Liver (tissue), 9 donors: ENCODE data around the gene CCDC195. TPM values are rescaled to one million over a fixed set of nuclear protein-coding genes. Genes with fewer than 3 reads are reported as not detected.

Source experiments
- DNase-seq: peaks from one replicate; pipeline ENCODE4 v3.0.0-alpha.2; 2017; ENCODE audit warnings: low spot score
- H3K27ac ChIP-seq, 2 donors: one replicate each; pipeline ENCODE4 v1.7.0; 2013; ENCODE audit warnings: inconsistent platforms in 2 of 2, low read length in 2 of 2, control low read depth in 1 of 2, low read depth in 1 of 2, mild to moderate bottlenecking in 1 of 2
- H3K27me3 ChIP-seq, 4 donors: one replicate each; pipeline versions ENCODE4 v1.6.1 to v1.7.0; 2013; ENCODE audit warnings: low read length in 3 of 4, inconsistent platforms in 1 of 4, mild to moderate bottlenecking in 1 of 4, moderate library complexity in 1 of 4; ENCODE audit not compliant: control insufficient read depth in 4 of 4, insufficient read depth in 4 of 4
- H3K36me3 ChIP-seq, 4 donors: one replicate each; pipeline versions ENCODE4 v1.6.1 to v1.7.0; 2013; ENCODE audit warnings: low read length in 3 of 4, mild to moderate bottlenecking in 3 of 4, low read depth in 1 of 4, moderate library complexity in 1 of 4; ENCODE audit not compliant: control insufficient read depth in 4 of 4, insufficient read depth in 3 of 4
- H3K4me1 ChIP-seq, 4 donors: one replicate each; pipeline versions ENCODE4 v1.6.1 to v1.7.0; 2013; ENCODE audit warnings: low read length in 3 of 4, mild to moderate bottlenecking in 3 of 4, moderate library complexity in 1 of 4; ENCODE audit not compliant: control insufficient read depth in 4 of 4, insufficient read depth in 4 of 4
- H3K4me3 ChIP-seq, 3 donors: one replicate each; pipeline versions ENCODE4 v1.6.1 to v1.7.0; 2013; ENCODE audit warnings: low read length in 3 of 3, control low read depth in 1 of 3, low read depth in 1 of 3, mild to moderate bottlenecking in 1 of 3
- H3K9ac ChIP-seq, 2 donors: one replicate each; pipeline ENCODE4 v1.7.0; 2013; ENCODE audit warnings: low read length in 2 of 2, mild to moderate bottlenecking in 2 of 2, moderate library complexity in 2 of 2, control low read depth in 1 of 2, low read depth in 1 of 2
- H3K9me3 ChIP-seq, 4 donors: one replicate each; pipeline versions ENCODE4 v1.6.1 to v1.7.0; 2013; ENCODE audit warnings: low read length in 3 of 4; ENCODE audit not compliant: control insufficient read depth in 4 of 4
- ATF3 ChIP-seq: IDR thresholded peaks from 2 replicates; pipeline ENCODE4 v1.6.1; 2016; ENCODE audit warnings: antibody characterized with exemption
- CTCF ChIP-seq: fragments of 150-350 bp; IDR thresholded peaks from 2 replicates; pipeline ENCODE4 v1.5.1; 2017; ENCODE audit warnings: improper control_type of control experiment, low read depth, low read length; ENCODE audit not compliant: missing input control
- EGR1 ChIP-seq, 2 donors: IDR thresholded peaks; 2 replicates each; pipeline ENCODE4 v1.6.1; 2016 to 2018; ENCODE audit warnings: antibody characterized with exemption in 2 of 2, low read depth in 2 of 2
- FOXA1 ChIP-seq: IDR thresholded peaks from 2 replicates; pipeline ENCODE4 v1.6.1; 2016; ENCODE audit warnings: antibody characterized with exemption
- FOXA2 ChIP-seq: IDR thresholded peaks from 2 replicates; pipeline ENCODE4 v1.6.1; 2016; ENCODE audit warnings: antibody characterized with exemption
- GABPA ChIP-seq, 2 donors: IDR thresholded peaks in 1 of 2; conservative IDR thresholded peaks in 1 of 2; 2 replicates each; pipeline ENCODE4 v1.6.1; 2016; ENCODE audit warnings: antibody characterized with exemption in 2 of 2, mild to moderate bottlenecking in 1 of 2, moderate library complexity in 1 of 2
- HNF4A ChIP-seq, 2 donors: conservative IDR thresholded peaks; 2 replicates each; pipeline ENCODE4 v1.6.1; 2016; ENCODE audit warnings: antibody characterized with exemption in 2 of 2, mild to moderate bottlenecking in 2 of 2
- JUND ChIP-seq, 2 donors: IDR thresholded peaks; 2 replicates each; pipeline ENCODE4 v1.6.1; 2016; ENCODE audit warnings: antibody characterized with exemption in 2 of 2
- MAX ChIP-seq: IDR thresholded peaks from 2 replicates; pipeline ENCODE4 v1.6.1; 2016; ENCODE audit warnings: antibody characterized with exemption
- NR2F2 ChIP-seq: IDR thresholded peaks from 2 replicates; pipeline ENCODE4 v1.6.1; 2016; ENCODE audit warnings: antibody characterized with exemption
- RAD21 ChIP-seq, 2 donors: IDR thresholded peaks; 2 replicates each; pipeline ENCODE4 v1.6.1; 2016; ENCODE audit warnings: antibody characterized with exemption in 2 of 2, mild to moderate bottlenecking in 2 of 2
- REST ChIP-seq: IDR thresholded peaks from 2 replicates; pipeline ENCODE4 v1.6.1; 2016; ENCODE audit warnings: antibody characterized with exemption, mild to moderate bottlenecking
- RXRA ChIP-seq, 2 donors: IDR thresholded peaks; 2 replicates each; pipeline ENCODE4 v1.6.1; 2017 to 2018; ENCODE audit warnings: antibody characterized with exemption in 2 of 2, mild to moderate bottlenecking in 1 of 2
- YY1 ChIP-seq: IDR thresholded peaks from 2 replicates; pipeline ENCODE4 v1.6.1; 2016; ENCODE audit warnings: antibody characterized with exemption, mild to moderate bottlenecking
- ZBTB33 ChIP-seq: IDR thresholded peaks from 2 replicates; pipeline ENCODE4 v1.6.1; 2016; ENCODE audit warnings: antibody characterized with exemption
- WGBS: extraction: QIAGEN DNeasy Blood & Tissue Kit; methylation state at CpG from one replicate; pipeline ENCODE4 v1.1.7; 2013; 5-methylcytosine and 5-hydroxymethylcytosine counted together
- polyA plus RNA-seq, 2 donors: library from polyadenylated mRNA; stranded (reverse) in 1 of 2; unstranded in 1 of 2; fragments of 200-250 nt in 1 of 2; fragments of >200 nt in 1 of 2; fragmentation: Nextera tagmentation in 1 of 2; extraction: Ambion mirVana in 1 of 2; gene quantifications; one replicate each; pipeline versions ENCODE4 v1.2.1 to v1.2.3, GENCODE V29; 2013 to 2015
- total RNA-seq, 2 donors: library from RNA; depleted of rRNA; stranded (reverse); fragments of >200 nt; gene quantifications; one replicate each; pipeline ENCODE4 v1.2.3, GENCODE V29; 2014
- donor health status: healthy.
- donor health status: healthy.
- donor health status: healthy.
- donor health status: healthy.
- donor health status: healthy.

CCDC195 gene
- total and polyA plus RNA-seq, 4 donors, result not detected

DNA sequence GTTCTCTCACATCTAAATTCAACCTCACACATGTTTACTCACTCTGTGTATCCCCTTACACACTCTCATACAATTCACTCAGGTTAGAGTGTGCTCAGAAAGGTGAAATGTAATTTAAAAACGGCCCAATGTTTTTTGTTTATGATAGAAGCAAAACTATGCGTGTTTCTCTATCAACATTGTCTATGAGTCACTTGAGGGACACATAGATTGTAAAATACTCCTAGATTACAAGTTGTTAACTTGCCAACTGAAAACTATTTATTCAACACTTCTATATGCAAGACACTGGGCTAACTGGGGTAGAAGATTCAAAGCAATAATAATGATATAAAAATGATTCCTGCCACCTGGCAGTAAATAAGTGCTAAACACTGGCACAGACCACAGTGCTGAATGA is 24.6 kb downstream of the CCDC195 start:
- no peak for DNase-seq
- no peaks in the 10 kb centered on the region for H3K36me3 ChIP-seq
- H3K27ac ChIP-seq, result no peak overlapping the region
- no peaks in the 10 kb centered on the region for H3K27me3 ChIP-seq
- no peaks in the 10 kb centered on the region for H3K4me1 ChIP-seq
- no peak overlapping the region for H3K9ac ChIP-seq
- WGBS, result 49% methylated on average over 2 of the region's 2 CpGs
- H3K9me3 ChIP-seq, result no peaks in the 10 kb centered on the region
- TF ChIP-seq REST (no peak), FOXA1 (no peak), ATF3 (no peak), MAX (no peak), EGR1 (IDR thresholded peaks at IDR 0.05; ENCODE audit: low read depth in 2 of 2) (no peak), YY1 (no peak)
- no peak overlapping the region for H3K4me3 ChIP-seq

DNA sequence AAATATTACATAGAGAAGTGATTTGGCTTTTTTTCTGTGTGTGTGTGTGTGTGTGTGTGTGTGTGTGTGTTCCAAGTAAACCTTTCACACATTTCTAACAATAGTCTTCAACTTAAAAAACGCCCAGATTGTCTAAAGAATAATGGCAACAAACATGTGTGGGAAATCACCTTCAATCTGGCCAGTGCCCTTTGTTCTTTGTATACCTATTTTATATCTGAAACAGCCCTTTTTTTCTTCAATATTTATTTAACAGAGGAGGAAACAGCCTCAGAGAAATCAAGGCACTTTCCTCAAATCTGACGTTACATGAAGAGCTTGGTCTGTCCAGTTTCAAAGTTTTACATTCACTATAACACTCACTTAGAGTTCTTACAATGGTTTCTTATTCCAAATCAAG is 25.3 kb downstream of the CCDC195 start:
- TF ChIP-seq NR2F2, result no peak
- no peak for TF ChIP-seq GABPA (IDR thresholded peaks at IDR 0.05 in 1 of 2, conservative IDR thresholded peaks at IDR 0.05 in 1 of 2)
- no peak for TF ChIP-seq EGR1 (IDR thresholded peaks at IDR 0.05; ENCODE audit: low read depth in 2 of 2)
- TF ChIP-seq RAD21 (IDR thresholded peaks at IDR 0.05), result no peak
- TF ChIP-seq RXRA (IDR thresholded peaks at IDR 0.05), result no peak
- Histone ChIP-seq H3K4me3 (no peak overlapping the region), H3K27me3 (no peaks in the 10 kb centered on the region), H3K9ac (no peak overlapping the region), H3K9me3 (no peaks in the 10 kb centered on the region), H3K36me3 (no peaks in the 10 kb centered on the region), H3K27ac (no peak overlapping the region), H3K4me1 (no peaks in the 10 kb centered on the region)
- DNase-seq, result no peak
- WGBS, result 65% methylated on average over 2 of the region's 2 CpGs

- no peaks in the 10 kb centered on the region for H3K9me3 ChIP-seq
- no peak for TF ChIP-seq ZBTB33
- no peak for TF ChIP-seq JUND (IDR thresholded peaks at IDR 0.05)
- TF ChIP-seq MAX, result no peak
- no peak for TF ChIP-seq EGR1 (IDR thresholded peaks at IDR 0.05; ENCODE audit: low read depth in 2 of 2)
- no peak for TF ChIP-seq RAD21 (IDR thresholded peaks at IDR 0.05)
- no peak for TF ChIP-seq HNF4A (conservative IDR thresholded peaks at IDR 0.05)
- TF ChIP-seq FOXA2, result no peak
- TF ChIP-seq CTCF, result no peak
- no peak for TF ChIP-seq GABPA (IDR thresholded peaks at IDR 0.05 in 1 of 2, conservative IDR thresholded peaks at IDR 0.05 in 1 of 2)
- no peak for TF ChIP-seq ATF3
- TF ChIP-seq REST, result no peak
Measured at GRCh38 chr2:224689539-224689938, 26.6 kb downstream of the CCDC195 start.

More at GRCh38 chr2:224689539-224689938, 26.6 kb downstream of the CCDC195 start:
- no peaks in the 10 kb centered on the region for H3K36me3 ChIP-seq
- H3K27me3 ChIP-seq, result no peaks in the 10 kb centered on the region
- no peak overlapping the region for H3K4me3 ChIP-seq
- 90% methylated on average over 2 of the region's 2 CpGs for WGBS
- H3K9ac ChIP-seq, result no peak overlapping the region
- H3K27ac ChIP-seq, result no peak overlapping the region
- DNase-seq, result no peak
- H3K4me1 ChIP-seq, result no peaks in the 10 kb centered on the region
